KMS-11 (cell line): Measurements from ENCODE around the gene PDCD1.
"Not testable (repeated sequence)": the region's sequence is repeated elsewhere in the genome, so short reads cannot be mapped to it uniquely, and the experiment has no call there.

Source experiments
- H2AFZ ChIP-seq: fragments of 200-600 bp; sonication (generic); 2 replicates; pipeline ENCODE4 v1.6.1; 2016; ENCODE audit warnings: antibody characterized with exemption, mixed run types, low read depth
- H3K27ac ChIP-seq: fragments of 200-600 bp; sonication (generic); 2 replicates; pipeline ENCODE4 v1.6.1; 2016; ENCODE audit warnings: mild to moderate bottlenecking, mixed run types
- H3K27me3 ChIP-seq: fragments of 200-600 bp; sonication (generic); 2 replicates; pipeline ENCODE4 v1.6.1; 2017; ENCODE audit warnings: mild to moderate bottlenecking, low read depth, mixed run types, moderate library complexity; ENCODE audit not compliant: insufficient read depth
- H3K36me3 ChIP-seq: fragments of 200-600 bp; sonication (generic); 2 replicates; pipeline ENCODE4 v1.6.1; 2017; ENCODE audit warnings: mild to moderate bottlenecking, mixed run types; ENCODE audit not compliant: insufficient read depth
- H3K4me1 ChIP-seq: fragments of 200-600 bp; sonication (generic); 2 replicates; pipeline ENCODE4 v1.6.1; 2016; ENCODE audit warnings: mild to moderate bottlenecking, low read depth, mixed run types; ENCODE audit not compliant: poor library complexity, severe bottlenecking
- H3K4me2 ChIP-seq: fragments of 200-600 bp; sonication (generic); 2 replicates; pipeline ENCODE4 v1.7.0; 2016; ENCODE audit warnings: mild to moderate bottlenecking, mixed run types
- H3K4me3 ChIP-seq: fragments of 200-600 bp; sonication (generic); IDR thresholded peaks from 2 replicates; pipeline ENCODE4 v1.6.1; 2017; ENCODE audit warnings: low read depth, low read length, mixed read lengths; ENCODE audit not compliant: insufficient read depth
- H3K79me2 ChIP-seq: fragments of 200-600 bp; sonication (generic); 2 replicates; pipeline ENCODE4 v1.6.1; 2016; ENCODE audit warnings: low read depth, mixed run types; ENCODE audit not compliant: insufficient read depth
- H3K9ac ChIP-seq: fragments of 200-600 bp; sonication (generic); 2 replicates; pipeline ENCODE4 v1.6.1; 2016; ENCODE audit warnings: mild to moderate bottlenecking, mixed run types
- H4K20me1 ChIP-seq: fragments of 200-600 bp; sonication (generic); 2 replicates; pipeline ENCODE4 v1.6.1; 2016; ENCODE audit warnings: mild to moderate bottlenecking, mixed run types; ENCODE audit not compliant: insufficient read depth
- TF ChIP-seq, protein P1 (sequence below): fragments of 200-600 bp; sonication (generic); conservative IDR thresholded peaks from 2 replicates; pipeline ENCODE4 v1.6.1; 2017; ENCODE audit warnings: low read depth, mild to moderate bottlenecking, antibody characterized with exemption, low read length, moderate library complexity, mixed read lengths

The PDCD1 gene

DNA sequence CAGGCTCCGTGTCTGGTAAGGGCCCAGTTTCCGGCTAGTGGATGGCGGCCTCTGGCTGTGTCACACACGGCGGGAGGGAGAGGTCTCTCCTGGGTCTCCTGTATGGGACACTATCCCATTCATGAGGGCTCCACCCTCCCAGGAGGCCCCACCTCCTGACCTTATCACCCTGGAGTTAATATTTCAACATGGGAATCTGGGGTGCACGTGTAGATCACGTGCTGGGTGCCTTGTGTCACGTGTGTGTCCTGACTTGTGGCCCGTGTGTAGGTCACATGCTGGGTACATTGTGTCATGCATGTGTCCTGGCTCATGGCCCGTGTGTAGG lies 39.8 kb downstream of the PDCD1 start:
- no peak overlapping the region for H3K27ac ChIP-seq
- TF ChIP-seq, protein P1, sequence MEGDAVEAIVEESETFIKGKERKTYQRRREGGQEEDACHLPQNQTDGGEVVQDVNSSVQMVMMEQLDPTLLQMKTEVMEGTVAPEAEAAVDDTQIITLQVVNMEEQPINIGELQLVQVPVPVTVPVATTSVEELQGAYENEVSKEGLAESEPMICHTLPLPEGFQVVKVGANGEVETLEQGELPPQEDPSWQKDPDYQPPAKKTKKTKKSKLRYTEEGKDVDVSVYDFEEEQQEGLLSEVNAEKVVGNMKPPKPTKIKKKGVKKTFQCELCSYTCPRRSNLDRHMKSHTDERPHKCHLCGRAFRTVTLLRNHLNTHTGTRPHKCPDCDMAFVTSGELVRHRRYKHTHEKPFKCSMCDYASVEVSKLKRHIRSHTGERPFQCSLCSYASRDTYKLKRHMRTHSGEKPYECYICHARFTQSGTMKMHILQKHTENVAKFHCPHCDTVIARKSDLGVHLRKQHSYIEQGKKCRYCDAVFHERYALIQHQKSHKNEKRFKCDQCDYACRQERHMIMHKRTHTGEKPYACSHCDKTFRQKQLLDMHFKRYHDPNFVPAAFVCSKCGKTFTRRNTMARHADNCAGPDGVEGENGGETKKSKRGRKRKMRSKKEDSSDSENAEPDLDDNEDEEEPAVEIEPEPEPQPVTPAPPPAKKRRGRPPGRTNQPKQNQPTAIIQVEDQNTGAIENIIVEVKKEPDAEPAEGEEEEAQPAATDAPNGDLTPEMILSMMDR = no peak
- no peak overlapping the region for H3K4me2 ChIP-seq
- peaks cover 47% of the 10 kb centered on the region; the same call in 1 of the 2 replicates for H3K27me3 ChIP-seq
- no peaks in the 10 kb centered on the region for H3K36me3 ChIP-seq
- H4K20me1 ChIP-seq = no peaks in the 10 kb centered on the region
- no peak overlapping the region for H2AFZ ChIP-seq
- H3K9ac ChIP-seq = no peak overlapping the region
- no peak overlapping the region for H3K4me3 ChIP-seq
- no peaks in the 10 kb centered on the region for H3K4me1 ChIP-seq
- no peaks in the 10 kb centered on the region for H3K79me2 ChIP-seq

- Histone ChIP-seq H3K27ac (no peak overlapping the region), H4K20me1 (no peaks in the 10 kb centered on the region), H3K4me3 (no peak overlapping the region), H3K4me1 (no peaks in the 10 kb centered on the region), H3K36me3 (no peaks in the 10 kb centered on the region), H3K79me2 (no peaks in the 10 kb centered on the region), H3K9ac (no peak overlapping the region), H3K4me2 (no peak overlapping the region), H3K27me3 (peaks cover 48% of the 10 kb centered on the region; the same call in 1 of the 2 replicates), H2AFZ (no peak overlapping the region)
- TF ChIP-seq, protein P1 = no peak
These were observed 40.3 kb downstream of the PDCD1 start for GRCh38 chr2:241818229-241818942.

- not testable (repeated sequence) for H4K20me1 ChIP-seq, H3K4me3 ChIP-seq, H2AFZ ChIP-seq, H3K36me3 ChIP-seq, H3K27ac ChIP-seq, H3K79me2 ChIP-seq, H3K4me1 ChIP-seq, H3K9ac ChIP-seq, H3K4me2 ChIP-seq
- peaks cover 49% of the 10 kb centered on the region; the same call in 1 of the 2 replicates for H3K27me3 ChIP-seq
These were observed 40.9 kb downstream of the PDCD1 start for GRCh38 chr2:241817821-241818215.

- Histone ChIP-seq H3K27me3 (peaks cover 54% of the 10 kb centered on the region), H3K4me2 (no peak overlapping the region), H2AFZ (no peak overlapping the region), H3K27ac (no peak overlapping the region), H4K20me1 (no peaks in the 10 kb centered on the region), H3K79me2 (no peaks in the 10 kb centered on the region), H3K9ac (no peak overlapping the region), H3K4me1 (no peaks in the 10 kb centered on the region), H3K4me3 (no peak overlapping the region), H3K36me3 (no peaks in the 10 kb centered on the region)
- TF ChIP-seq, protein P1 = no peak
These were observed 41.4 kb downstream of the PDCD1 start for GRCh38 chr2:241817126-241817820.
